ENCODE data around the gene CCDC9.
A peak's percentile ranks its signal among the peaks of the same experiment; 100 is the strongest.
"Not testable (repeated sequence)": the region's sequence is repeated elsewhere in the genome, so short reads cannot be mapped to it uniquely, and the experiment has no call there.

CCDC9 gene

GRCh38 chr19:47232422-47233211, 23.7 kb upstream of the CCDC9 start:
- DNase-seq: peak; percentile 67

GRCh38 chr19:47236072-47236675, 20.2 kb upstream of the CCDC9 start:
- DNase-seq: no peak

GRCh38 chr19:47239152-47239551, 17.2 kb upstream of the CCDC9 start:
- DNase-seq: no peak

- peak; percentile 39 for DNase-seq
Measured at GRCh38 chr19:47239610-47240296, 16.6 kb upstream of the CCDC9 start.

- no peak for DNase-seq
Measured at GRCh38 chr19:47240556-47240955, 15.8 kb upstream of the CCDC9 start.

GRCh38 chr19:47240996-47241918, 15.1 kb upstream of the CCDC9 start:
- peak; percentile 75 for DNase-seq

GRCh38 chr19:47241919-47242577, 14.3 kb upstream of the CCDC9 start:
- DNase-seq: no peak

- no peak for DNase-seq
Measured at GRCh38 chr19:47243364-47243775, 13.0 kb upstream of the CCDC9 start.

GRCh38 chr19:47243776-47244547, 12.4 kb upstream of the CCDC9 start:
- peak; percentile 98 for DNase-seq

GRCh38 chr19:47247308-47247990, 8.9 kb upstream of the CCDC9 start:
- DNase-seq: peak; percentile 75

GRCh38 chr19:47253016-47253415, 3.3 kb upstream of the CCDC9 start:
- not testable (repeated sequence) for DNase-seq

GRCh38 chr19:47253467-47253881, 2.9 kb upstream of the CCDC9 start:
- peak; percentile 93 for DNase-seq

- DNase-seq: no peak
Measured at GRCh38 chr19:47253970-47254369, 2.4 kb upstream of the CCDC9 start.

- DNase-seq: peak; percentile 99
Measured at GRCh38 chr19:47256693-47257410, 527 bp downstream of the CCDC9 start.

GRCh38 chr19:47257411-47258169, 1.3 kb downstream of the CCDC9 start:
- DNase-seq: no peak

GRCh38 chr19:47258434-47258833, 2.1 kb downstream of the CCDC9 start:
- DNase-seq: no peak

GRCh38 chr19:47258895-47259555, 2.7 kb downstream of the CCDC9 start:
- no peak for DNase-seq

GRCh38 chr19:47260476-47260875, 4.2 kb downstream of the CCDC9 start:
- no peak for DNase-seq
